Gastroesophageal sphincter (tissue), 3 donors: ENCODE measurements around the gene TBC1D23.

Experiments
- POLR2A ChIP-seq, 2 donors: fragments of 450-650 bp; IDR thresholded peaks; one replicate each; pipeline ENCODE4 v1.6.1; 2017; ENCODE audit warnings: antibody characterized with exemption in 2 of 2, mild to moderate bottlenecking in 2 of 2, moderate library complexity in 1 of 2
- POLR2AphosphoS5 ChIP-seq: sonication (generic); formaldehyde crosslinking; IDR thresholded peaks from one replicate; pipeline ENCODE4 v1.6.1; 2017; ENCODE audit warnings: antibody characterized with exemption
- TF ChIP-seq, protein P1 (sequence below), 4 experiments: fragments of 200-600 bp in 2 of 4; fragments of 450-650 bp in 2 of 4; sonication (generic) in 1 of 4; IDR thresholded peaks; one replicate each; pipeline ENCODE4 v1.5.1; 2017 to 2019; ENCODE audit warnings: antibody characterized with exemption in 4 of 4, mild to moderate bottlenecking in 2 of 4, moderate library complexity in 2 of 4

DNA sequence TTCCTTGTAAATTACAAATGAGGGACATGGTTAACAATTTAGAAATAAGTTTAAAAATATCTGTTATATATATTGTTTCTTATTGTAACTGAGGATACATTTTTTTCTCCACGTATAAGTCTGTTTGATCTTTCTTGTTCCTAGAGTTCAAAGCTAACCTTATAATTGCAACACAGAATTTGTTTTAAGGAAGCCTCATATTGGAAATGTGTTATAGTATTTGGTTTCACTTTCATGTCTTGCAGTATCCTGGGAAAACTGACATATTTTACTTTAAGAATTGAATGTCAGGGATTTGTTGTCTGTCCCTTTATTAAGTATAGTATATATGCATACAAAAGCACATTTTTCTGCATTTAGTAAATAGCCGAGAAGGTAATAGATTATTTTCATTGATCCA is 50.2 kb downstream of the TBC1D23 start:
- TF ChIP-seq POLR2A (IDR thresholded peaks at IDR 0.05), result no peak
- TF ChIP-seq, protein P1, sequence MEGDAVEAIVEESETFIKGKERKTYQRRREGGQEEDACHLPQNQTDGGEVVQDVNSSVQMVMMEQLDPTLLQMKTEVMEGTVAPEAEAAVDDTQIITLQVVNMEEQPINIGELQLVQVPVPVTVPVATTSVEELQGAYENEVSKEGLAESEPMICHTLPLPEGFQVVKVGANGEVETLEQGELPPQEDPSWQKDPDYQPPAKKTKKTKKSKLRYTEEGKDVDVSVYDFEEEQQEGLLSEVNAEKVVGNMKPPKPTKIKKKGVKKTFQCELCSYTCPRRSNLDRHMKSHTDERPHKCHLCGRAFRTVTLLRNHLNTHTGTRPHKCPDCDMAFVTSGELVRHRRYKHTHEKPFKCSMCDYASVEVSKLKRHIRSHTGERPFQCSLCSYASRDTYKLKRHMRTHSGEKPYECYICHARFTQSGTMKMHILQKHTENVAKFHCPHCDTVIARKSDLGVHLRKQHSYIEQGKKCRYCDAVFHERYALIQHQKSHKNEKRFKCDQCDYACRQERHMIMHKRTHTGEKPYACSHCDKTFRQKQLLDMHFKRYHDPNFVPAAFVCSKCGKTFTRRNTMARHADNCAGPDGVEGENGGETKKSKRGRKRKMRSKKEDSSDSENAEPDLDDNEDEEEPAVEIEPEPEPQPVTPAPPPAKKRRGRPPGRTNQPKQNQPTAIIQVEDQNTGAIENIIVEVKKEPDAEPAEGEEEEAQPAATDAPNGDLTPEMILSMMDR (IDR thresholded peaks at IDR 0.05), result no peak
- TF ChIP-seq POLR2AphosphoS5, result no peak
